MM.1S (cell line): ENCODE data around the gene HECW1.

Source experiments
- DNase-seq: peaks from one replicate; pipeline ENCODE4 v3.0.0-alpha.2; 2015
- H2AFZ ChIP-seq: fragments of 300-600 bp; sonication (generic); 2 replicates; pipeline ENCODE4 v1.6.0; 2016; ENCODE audit warnings: antibody characterized with exemption, low read length
- H3F3A ChIP-seq: fragments of 300-600 bp; sonication (generic); 2 replicates; pipeline ENCODE4 v1.6.1; 2016; ENCODE audit warnings: mild to moderate bottlenecking, antibody characterized with exemption, low read length, moderate library complexity, mixed read lengths; ENCODE audit not compliant: insufficient read depth
- H3K27ac ChIP-seq: fragments of 300-600 bp; sonication (generic); 2 replicates; pipeline ENCODE4 v1.5.1; 2016; ENCODE audit warnings: mild to moderate bottlenecking, low read length
- H3K27me3 ChIP-seq: fragments of 300-600 bp; sonication (generic); replicated peaks from 2 replicates; pipeline ENCODE4 v1.6.0; 2016; ENCODE audit warnings: low read length; ENCODE audit not compliant: insufficient read depth
- H3K36me3 ChIP-seq: fragments of 300-600 bp; sonication (generic); replicated peaks from 2 replicates; pipeline ENCODE4 v1.6.1; 2016; ENCODE audit warnings: mild to moderate bottlenecking, low read length, mixed read lengths; ENCODE audit not compliant: insufficient read depth
- H3K4me1 ChIP-seq: fragments of 300-600 bp; sonication (generic); 2 replicates; pipeline ENCODE4 v1.6.1; 2016; ENCODE audit warnings: low read length, mixed read lengths
- H3K4me2 ChIP-seq: fragments of 300-600 bp; sonication (generic); 2 replicates; pipeline ENCODE4 v1.6.0; 2016; ENCODE audit warnings: low read depth, low read length
- H3K4me3 ChIP-seq: fragments of 300-600 bp; sonication (generic); 2 replicates; pipeline ENCODE4 v1.5.1; 2016; ENCODE audit warnings: low read length, mixed read lengths
- H3K79me2 ChIP-seq: fragments of 300-600 bp; sonication (generic); 2 replicates; pipeline ENCODE4 v1.6.1; 2016; ENCODE audit warnings: mixed run types, low read length, mixed read lengths
- H3K9ac ChIP-seq: fragments of 300-600 bp; sonication (generic); 2 replicates; pipeline ENCODE4 v1.6.1; 2016; ENCODE audit warnings: low read length, mixed read lengths
- H3K9me2 ChIP-seq: fragments of 300-600 bp; sonication (generic); replicated peaks from 2 replicates; pipeline ENCODE4 v1.6.1; 2016; ENCODE audit warnings: mild to moderate bottlenecking, low read length, mixed read lengths; ENCODE audit not compliant: insufficient read depth
- H3K9me3 ChIP-seq: fragments of 300-600 bp; sonication (generic); replicated peaks from 2 replicates; pipeline ENCODE4 v1.6.1; 2016; ENCODE audit warnings: mild to moderate bottlenecking, low read length, mixed read lengths; ENCODE audit not compliant: insufficient read depth
- H4K20me1 ChIP-seq: fragments of 300-600 bp; sonication (generic); 2 replicates; pipeline ENCODE4 v1.6.1; 2016; ENCODE audit warnings: mild to moderate bottlenecking, low read length, moderate library complexity, mixed read lengths; ENCODE audit not compliant: insufficient read depth
- EZH2 ChIP-seq: fragments of 300-600 bp; sonication (generic); optimal IDR thresholded peaks from 2 replicates; pipeline ENCODE3; 2017; ENCODE audit warnings: low read depth, mild to moderate bottlenecking, antibody characterized with exemption, low read length, mixed read lengths
- EZH2phosphoT487 ChIP-seq: fragments of 300-600 bp; sonication (generic); IDR thresholded peaks from 2 replicates; pipeline ENCODE4 v1.6.1; 2018; ENCODE audit warnings: antibody characterized with exemption, low read length
- TF ChIP-seq, protein P1 (sequence below): fragments of 300-600 bp; sonication (generic); IDR thresholded peaks from 2 replicates; pipeline ENCODE4 v1.5.1; 2016; ENCODE audit warnings: antibody characterized with exemption, low read length, mixed read lengths

HECW1 gene

DNA sequence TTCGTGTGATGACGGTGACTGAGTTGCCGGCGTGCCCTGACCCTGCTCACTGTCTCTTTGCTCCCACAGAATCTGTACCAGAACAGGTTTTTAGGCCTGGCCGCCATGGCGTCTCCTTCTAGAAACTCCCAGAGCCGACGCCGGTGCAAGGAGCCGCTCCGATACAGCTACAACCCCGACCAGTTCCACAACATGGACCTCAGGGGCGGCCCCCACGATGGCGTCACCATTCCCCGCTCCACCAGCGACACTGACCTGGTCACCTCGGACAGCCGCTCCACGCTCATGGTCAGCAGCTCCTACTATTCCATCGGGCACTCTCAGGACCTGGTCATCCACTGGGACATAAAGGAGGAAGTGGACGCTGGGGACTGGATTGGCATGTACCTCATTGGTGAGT, 199.2 kb downstream of the HECW1 start:
- Histone ChIP-seq H3K27ac (no peak overlapping the region), H3K36me3 (no peaks in the 10 kb centered on the region), H3K9me2 (no peaks in the 10 kb centered on the region), H3K27me3 (no peaks in the 10 kb centered on the region), H3K4me1 (no peaks in the 10 kb centered on the region), H3K79me2 (no peaks in the 10 kb centered on the region), H3K4me2 (no peak overlapping the region), H3F3A (no peaks in the 10 kb centered on the region), H4K20me1 (no peaks in the 10 kb centered on the region), H3K9ac (no peak overlapping the region), H2AFZ (no peak overlapping the region), H3K9me3 (no peaks in the 10 kb centered on the region), H3K4me3 (no peak overlapping the region)
- TF ChIP-seq EZH2phosphoT487: no peak
- TF ChIP-seq, protein P1, sequence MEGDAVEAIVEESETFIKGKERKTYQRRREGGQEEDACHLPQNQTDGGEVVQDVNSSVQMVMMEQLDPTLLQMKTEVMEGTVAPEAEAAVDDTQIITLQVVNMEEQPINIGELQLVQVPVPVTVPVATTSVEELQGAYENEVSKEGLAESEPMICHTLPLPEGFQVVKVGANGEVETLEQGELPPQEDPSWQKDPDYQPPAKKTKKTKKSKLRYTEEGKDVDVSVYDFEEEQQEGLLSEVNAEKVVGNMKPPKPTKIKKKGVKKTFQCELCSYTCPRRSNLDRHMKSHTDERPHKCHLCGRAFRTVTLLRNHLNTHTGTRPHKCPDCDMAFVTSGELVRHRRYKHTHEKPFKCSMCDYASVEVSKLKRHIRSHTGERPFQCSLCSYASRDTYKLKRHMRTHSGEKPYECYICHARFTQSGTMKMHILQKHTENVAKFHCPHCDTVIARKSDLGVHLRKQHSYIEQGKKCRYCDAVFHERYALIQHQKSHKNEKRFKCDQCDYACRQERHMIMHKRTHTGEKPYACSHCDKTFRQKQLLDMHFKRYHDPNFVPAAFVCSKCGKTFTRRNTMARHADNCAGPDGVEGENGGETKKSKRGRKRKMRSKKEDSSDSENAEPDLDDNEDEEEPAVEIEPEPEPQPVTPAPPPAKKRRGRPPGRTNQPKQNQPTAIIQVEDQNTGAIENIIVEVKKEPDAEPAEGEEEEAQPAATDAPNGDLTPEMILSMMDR: no peak
- no peak for TF ChIP-seq EZH2
- DNase-seq: no peak

DNA sequence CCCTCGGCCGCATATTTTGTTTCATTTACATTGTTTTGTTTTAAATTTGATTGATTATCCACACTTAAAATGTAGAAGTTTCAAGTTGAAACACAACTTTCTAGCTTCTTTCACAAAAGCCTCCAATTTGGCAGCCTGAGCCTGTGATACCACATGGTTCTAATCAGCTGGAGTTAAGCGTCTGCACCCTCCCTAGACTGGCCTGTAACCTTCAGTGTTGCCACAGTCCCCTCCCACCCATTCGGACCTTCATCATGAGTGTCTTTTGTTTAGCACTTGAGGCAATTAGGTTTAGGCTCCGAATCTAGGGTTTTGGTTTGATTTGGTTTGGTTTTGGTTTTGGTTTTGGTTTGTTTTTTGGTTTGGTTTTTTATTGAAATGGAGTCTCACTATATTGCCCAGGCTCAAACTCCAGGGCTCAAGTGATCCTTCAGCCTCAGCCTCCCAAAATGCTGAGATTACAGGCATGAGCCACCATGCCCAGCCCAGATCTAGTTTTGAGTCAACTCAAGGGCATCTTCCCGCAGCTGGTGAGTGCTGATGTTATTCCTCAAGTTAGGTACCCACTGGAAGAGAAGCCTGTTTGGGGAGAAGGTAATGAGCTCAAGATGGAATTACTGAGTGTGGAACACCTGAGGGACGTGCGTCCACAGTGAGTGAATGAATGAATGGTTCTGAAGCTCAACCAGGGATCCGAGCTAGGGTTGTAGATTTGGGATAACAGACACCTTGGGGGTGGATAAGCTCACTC, 201.4 kb downstream of the HECW1 start:
- TF ChIP-seq EZH2phosphoT487 (no peak), EZH2 (no peak)
- TF ChIP-seq, protein P1: no peak
- no peaks in the 10 kb centered on the region for H3F3A ChIP-seq

DNA sequence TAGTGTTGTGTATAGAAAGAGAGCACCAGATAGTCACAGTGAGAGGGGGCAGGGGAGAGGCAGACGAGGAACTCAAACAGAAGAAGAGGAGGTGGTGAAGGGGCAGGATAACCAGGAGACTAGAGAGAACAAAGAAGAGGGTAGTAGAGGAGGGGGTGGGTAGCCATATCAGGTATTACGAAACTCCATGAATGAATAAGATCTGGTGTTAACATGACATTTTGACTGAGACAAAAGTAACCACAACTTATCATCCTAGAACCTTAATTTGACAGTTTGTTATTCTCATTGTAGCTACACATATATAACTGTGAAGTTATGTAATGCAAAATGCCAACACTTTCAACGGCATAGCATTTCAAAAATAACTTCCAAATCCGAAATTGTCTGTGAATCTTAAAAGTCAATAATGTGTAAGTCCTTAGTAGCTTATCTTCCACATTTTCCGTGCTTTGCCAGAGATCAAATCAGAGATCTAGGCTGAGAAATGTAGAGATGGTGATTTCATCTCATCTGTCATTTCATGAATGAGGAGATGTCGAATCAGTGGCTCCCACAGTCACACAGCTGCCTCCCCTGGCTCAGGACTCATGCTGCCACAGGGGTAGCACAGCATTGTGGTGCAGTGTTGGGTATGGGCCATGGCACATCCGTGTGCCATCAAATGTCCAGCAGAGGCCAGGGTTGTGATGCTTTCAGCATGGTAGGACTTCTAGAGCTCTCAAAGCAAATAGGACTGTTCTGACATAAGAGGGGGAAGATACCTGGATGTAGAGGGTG, 202.1 kb downstream of the HECW1 start:
- Histone ChIP-seq H3F3A (no peaks in the 10 kb centered on the region), H3K4me2 (no peak overlapping the region), H3K4me1 (no peaks in the 10 kb centered on the region), H3K9me2 (no peaks in the 10 kb centered on the region), H3K79me2 (no peaks in the 10 kb centered on the region), H3K36me3 (no peaks in the 10 kb centered on the region), H3K27ac (no peak overlapping the region), H4K20me1 (no peaks in the 10 kb centered on the region), H3K4me3 (no peak overlapping the region), H3K9me3 (no peaks in the 10 kb centered on the region), H3K9ac (no peak overlapping the region), H3K27me3 (no peaks in the 10 kb centered on the region), H2AFZ (no peak overlapping the region)
- DNase-seq: no peak
- TF ChIP-seq EZH2: no peak
- no peak for TF ChIP-seq EZH2phosphoT487
- TF ChIP-seq, protein P1: no peak

More for the DNA sequence above, 201.4 kb downstream of the HECW1 start:
- Histone ChIP-seq H3K27me3 (no peaks in the 10 kb centered on the region), H3K79me2 (no peaks in the 10 kb centered on the region), H4K20me1 (no peaks in the 10 kb centered on the region), H3K4me1 (no peaks in the 10 kb centered on the region), H3K9ac (no peak overlapping the region), H3K9me2 (no peaks in the 10 kb centered on the region), H3K9me3 (no peaks in the 10 kb centered on the region), H3K4me2 (no peak overlapping the region), H3K4me3 (no peak overlapping the region), H3K36me3 (no peaks in the 10 kb centered on the region), H2AFZ (no peak overlapping the region), H3K27ac (no peak overlapping the region)
- DNase-seq: no peak
